GM19023 (cell line): Measurements from ENCODE around the gene BMX.

Source experiments
- ATAC-seq: cut with Tn5 transposase; IDR thresholded peaks from one replicate; pipeline ENCODE4 v1.9.1; 2021; ENCODE audit warnings: mild to moderate bottlenecking, moderate library complexity; ENCODE audit not compliant: unreplicated experiment

BMX gene

DNA sequence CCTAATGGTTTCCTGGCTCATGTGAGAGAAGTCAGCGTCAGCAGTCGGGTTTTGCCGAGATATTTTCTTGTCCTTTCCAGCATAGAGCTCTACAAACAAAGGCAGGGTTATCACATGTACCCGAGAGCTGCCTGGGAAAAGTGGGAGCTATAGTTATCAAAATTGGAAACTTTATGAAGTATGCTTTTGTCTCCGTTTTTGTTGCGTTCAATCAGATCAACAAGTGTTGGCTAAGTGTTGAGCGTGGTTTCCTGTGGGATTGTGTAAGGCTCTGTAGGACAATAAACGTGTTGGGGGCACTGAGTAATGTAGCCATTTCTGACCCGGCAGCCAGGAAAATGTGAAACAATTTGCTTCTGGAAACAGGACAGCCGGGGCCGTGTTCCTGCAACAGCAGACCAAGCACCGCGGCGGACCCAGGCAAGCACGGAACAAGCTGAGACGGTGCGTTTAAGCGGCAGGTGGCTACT, at the start of gene BMX:
TSS of gene BMX (plus strand) at position 311 of the 470 bp plus-strand sequence. CDS start 7,547 bp downstream, outside the sequence.
- no peak for ATAC-seq

DNA sequence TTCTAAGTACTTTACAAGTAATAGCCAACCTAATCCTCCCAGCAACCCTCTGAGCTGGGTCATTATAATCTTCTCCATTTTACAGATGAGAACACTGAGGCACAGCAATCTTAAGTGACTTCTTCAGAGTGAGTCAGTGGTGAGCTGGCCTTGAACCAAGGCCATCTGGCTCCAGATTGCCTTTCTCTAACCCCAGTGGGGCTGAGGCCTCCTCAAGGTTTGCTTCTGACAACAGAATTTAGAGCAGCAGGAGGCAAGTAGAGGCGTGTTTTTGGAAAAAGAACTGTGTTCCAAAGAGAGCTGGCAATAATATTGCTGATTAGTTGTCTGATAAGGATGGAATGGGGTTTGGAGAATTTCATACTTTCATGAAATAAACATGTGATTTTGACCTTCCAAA, 48.7 kb upstream of the BMX start:
- ATAC-seq, result no peak

DNA sequence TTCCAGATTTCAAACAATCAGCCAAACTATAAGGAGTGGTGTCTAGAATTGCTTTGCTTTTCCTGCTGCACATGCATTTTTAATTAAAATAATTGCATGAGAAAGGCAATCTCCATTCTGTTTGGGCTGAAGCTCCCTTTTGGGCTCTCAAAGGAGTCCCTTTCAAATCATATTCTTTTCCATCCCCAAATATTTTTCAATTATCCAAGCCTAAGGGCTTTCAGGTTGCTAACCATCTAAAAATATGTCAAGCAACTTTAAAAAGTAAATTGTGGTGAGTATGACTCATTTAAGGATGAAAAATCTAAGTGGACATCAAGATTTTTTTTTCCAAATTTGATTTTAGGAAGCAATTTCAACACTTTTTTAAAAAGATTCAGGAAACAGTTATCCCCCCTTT, 35.9 kb upstream of the BMX start:
- ATAC-seq, result no peak

DNA sequence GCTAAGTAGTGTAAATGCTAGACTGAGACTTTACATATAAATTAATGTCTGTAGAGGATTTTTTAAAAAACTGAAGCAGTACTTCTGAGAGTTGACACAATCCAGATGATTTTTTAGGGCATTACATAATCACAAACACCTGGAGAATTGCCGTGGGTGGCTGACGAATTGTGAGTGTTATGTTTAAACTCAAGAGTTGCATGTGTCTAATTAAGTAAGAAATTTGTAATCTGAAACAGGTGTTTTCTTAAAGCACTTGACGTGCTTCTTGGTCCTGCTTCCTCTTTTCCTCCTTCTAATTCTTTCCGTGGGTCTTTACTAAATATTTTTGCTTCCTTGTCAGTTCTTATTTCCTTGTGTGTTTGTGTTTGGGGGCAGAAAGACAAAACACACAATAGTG, 35.3 kb upstream of the BMX start:
- no peak for ATAC-seq

DNA sequence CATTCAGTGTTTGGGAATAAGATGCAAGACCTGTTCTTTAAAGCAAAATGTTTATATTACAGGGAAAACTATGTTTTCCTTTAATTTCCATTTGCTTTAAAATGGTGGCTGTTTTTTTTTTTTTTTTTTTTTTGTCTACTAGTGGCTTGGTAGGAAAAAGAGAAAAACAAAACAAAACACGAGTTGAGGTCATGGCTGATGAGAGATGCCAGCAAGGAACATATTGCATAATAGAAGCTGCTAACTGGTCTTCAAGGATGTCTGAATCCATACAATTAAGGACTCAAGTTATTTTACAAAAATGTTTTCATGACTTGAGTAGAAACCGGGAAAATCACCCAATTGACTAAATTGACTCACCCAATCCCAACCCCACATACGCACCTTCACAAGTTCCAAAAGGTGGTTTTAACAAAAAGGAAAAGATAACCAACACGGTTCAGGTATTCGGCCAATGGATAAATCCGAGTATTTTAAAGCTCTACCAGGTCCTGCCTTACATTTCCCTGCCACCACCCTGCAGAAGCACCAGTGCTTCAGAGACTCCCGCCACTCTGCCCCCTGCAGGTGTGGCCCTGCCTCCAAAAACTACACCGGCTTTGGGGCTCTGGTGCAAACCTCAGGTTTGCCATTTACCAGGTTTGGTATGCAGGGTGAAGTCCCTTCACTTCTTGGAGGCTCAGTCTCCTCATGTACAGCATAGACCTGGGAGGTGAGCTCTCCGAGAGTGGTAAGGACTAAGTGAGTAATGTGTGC, 34.5 kb upstream of the BMX start:
- ATAC-seq, result no peak

DNA sequence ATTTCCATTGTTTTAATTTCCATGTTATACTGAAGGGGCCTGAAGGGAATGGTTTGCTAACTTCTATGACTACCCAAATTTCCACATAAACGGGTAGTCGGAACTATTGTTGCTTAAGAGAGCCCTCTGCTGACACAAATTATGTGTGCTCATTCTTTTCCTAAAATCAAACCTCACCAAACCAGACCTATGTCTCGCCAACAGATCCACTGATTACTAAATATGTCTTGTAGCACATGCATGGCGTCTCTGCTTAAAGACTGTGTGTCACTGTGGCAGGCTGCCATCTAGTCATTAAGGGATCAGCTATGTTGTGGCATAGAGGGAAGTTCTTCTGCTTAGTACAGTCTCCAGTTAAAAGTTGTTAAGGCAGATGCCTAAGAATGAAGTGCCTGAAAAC, 32.6 kb upstream of the BMX start:
- ATAC-seq, result no peak

DNA sequence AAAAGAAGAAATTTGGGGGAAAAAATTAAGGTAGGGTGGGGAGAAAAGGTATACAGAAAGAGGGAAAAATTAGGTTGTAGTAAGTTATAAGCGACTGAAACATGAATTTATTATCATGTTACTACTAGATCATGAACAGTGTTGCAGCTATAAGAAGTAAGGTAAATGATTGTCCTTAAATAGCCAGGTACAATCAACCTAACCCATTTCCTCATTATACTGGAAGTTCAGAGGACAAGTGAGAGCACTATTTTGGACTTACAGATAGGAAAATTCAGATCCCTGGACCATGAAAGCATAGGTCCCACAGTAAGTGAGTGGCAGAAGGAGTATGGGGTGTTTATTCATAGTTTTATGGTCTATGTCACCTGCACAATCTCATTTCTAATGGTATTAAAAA, 31.0 kb upstream of the BMX start:
- no peak for ATAC-seq

DNA sequence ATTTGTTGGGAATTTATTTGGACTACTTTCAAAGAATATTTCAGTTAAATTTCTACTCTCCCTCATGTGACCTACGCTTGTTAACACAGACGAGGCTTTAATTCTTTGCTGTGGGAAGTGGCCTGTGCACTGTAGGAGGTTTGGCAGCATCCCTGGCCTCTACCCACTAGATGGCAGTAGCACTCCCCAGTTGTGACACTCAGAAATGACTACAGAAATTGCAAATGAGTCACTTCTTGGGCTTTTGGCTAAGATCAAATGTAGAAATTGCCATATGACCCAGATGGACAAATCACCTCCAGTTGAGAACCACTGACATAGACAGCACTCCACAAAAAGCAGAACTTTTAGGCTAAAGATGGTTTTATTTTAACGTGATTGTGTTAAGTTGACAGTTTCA, 29.6 kb upstream of the BMX start:
- peak; percentile 86 for ATAC-seq

DNA sequence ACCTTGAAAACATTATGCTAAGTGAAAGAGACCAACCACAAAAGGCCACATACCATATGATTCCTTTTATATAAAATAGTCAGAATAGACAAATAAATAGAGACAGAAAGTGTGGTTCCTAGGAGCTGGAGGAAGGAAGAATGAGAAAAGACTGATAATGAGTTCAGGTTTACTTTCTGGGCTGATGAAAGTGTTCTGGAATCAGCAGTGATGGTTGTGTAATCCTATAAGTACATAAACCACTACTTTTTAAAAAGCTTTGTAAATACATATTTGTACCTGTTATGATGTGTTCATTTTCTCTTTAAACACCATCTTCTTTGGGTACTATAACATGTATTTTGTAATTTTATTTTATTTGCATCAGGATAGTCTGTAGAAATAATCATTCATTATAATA, 28.1 kb upstream of the BMX start:
- no peak for ATAC-seq

DNA sequence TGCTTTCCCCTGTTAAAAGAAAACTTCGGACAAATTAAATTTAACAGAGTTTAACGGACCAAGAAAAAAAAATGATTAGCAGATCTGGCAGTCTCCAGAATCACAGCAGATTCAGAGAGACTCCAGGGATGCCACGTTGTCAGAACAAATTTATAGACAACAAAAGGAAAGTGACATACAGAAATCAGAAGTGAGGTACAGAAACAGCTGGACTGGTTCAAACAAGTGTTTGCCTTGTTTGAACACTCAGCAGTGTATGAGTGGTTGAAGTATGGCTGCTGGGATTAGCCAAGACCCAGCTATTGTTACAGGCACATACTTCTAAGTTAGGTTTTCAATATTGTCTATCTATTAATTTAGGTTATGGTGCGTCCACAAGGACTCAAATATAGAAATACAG, 26.6 kb upstream of the BMX start:
- ATAC-seq, result no peak

DNA sequence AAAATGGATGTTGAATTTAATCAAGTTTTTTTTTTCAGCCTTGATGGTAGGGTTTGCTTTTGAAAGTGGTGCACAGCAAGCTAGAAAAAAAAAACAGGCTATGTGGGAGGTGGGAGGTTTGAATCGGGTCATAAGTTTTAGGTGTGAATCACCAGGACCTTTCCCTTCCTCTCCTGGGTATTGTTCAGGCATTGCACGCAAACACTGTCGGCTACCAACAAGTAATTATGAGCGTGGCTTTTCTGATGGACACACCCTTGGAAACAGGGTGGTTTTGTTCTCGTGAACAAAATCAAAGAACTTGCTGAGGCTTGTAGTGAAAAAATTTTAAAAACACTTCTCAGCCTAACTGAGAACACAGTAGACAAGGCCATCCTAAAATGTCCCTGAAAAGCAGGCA, 25.6 kb upstream of the BMX start:
- no peak for ATAC-seq

DNA sequence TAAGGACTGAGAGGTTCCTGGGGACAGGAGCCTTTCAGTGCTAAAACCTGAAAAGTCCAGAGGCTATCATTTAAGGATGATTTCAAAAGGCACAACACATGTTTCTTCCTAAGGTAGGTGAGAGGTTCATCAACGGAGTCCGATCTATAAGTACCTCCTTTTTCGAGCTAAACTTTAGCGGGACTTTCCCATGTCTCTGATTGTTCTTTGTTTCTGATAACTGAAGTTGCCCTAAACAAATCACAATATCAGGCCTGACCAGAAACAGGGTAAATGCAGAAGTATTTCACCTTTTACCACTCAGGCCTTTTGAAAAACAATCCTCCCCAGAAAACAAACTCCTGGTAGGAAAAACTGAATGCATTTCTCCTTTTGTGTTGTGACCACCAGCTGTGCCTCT, 25.1 kb upstream of the BMX start:
- ATAC-seq, result no peak

DNA sequence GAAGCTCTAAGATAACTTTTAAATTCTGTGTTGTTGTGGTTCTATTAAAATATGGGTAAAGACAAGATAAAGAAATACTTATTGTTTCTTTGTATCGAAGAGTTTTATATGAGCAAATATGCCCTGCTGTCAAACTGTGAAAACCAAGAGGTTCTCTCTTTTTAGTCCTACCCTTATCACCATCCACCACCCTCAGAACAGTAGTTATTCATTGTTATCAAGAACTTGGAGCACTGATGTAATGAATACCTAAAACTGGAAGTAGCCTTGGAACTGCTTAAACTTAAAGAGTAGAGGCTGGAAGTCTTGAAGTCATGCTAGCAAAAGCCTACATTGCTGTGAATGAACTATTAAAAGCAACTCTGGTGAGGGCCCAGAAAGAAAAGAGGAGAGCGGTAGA, 16.7 kb upstream of the BMX start:
- no peak for ATAC-seq

DNA sequence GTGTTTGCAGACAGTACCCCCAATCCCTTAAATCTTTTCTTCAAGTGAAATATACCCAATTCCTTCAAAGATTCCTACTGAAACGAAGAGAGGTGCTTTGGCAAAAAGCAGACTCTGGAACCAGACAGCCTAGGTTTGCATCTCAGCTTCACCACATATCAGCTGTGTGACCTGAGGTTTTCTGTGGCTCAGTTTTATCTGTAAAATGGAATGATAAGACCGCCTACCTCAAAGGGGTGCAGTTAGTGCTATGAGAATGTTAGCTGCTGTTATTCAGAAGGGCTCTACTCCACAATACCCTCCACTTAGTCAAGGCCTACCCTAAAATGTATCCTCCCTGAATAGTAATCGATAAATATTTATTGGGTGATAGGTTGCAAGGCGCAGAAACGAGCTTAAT, 8.1 kb upstream of the BMX start:
- no peak for ATAC-seq

DNA sequence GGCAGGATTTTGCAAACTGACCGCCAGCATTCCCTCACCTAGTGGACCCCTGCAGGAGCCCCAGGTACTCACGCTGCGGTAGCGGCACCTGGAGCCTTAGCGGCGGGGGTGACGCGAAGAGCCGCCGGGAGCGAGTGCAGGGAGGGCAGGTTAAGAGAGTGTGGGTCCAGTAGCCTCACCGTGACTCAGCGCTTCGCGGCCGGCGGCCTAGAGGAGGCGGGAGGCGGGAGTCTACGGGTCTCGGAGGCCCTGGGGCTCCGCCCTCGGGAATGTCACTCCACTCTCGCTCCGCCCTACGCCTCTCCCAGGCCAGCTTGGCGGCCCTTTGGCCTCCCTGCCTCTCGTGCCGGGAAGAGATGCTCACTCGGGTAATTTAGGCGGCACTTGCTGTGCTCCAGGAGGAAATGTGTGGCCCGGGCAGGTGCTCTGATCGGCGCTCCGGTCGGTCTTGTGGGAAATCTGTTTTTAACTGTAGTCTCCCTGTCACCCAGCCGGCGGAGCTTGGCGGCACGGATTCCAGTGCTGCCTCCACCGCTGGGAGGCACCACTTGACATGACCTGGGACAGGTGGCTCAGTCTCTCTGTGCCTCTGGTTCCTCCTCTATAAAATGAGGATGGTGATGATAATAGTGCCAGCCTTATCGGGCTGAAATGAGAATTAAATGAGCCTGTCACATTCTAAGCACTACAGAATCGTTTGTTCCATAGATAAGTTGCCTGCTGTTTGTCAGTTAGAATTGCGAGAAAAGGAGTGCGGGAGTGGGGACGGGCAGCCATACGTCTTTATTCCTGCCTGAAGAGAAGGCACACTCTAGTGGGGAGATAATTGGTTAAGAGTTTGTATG, 7.3 kb upstream of the BMX start, which contains the start of gene PIR:
TSS of gene PIR (minus strand) at position 216 of the 845 bp plus-strand sequence. CDS start 2,076 bp downstream, outside the sequence.
- peak; percentile 95 for ATAC-seq

DNA sequence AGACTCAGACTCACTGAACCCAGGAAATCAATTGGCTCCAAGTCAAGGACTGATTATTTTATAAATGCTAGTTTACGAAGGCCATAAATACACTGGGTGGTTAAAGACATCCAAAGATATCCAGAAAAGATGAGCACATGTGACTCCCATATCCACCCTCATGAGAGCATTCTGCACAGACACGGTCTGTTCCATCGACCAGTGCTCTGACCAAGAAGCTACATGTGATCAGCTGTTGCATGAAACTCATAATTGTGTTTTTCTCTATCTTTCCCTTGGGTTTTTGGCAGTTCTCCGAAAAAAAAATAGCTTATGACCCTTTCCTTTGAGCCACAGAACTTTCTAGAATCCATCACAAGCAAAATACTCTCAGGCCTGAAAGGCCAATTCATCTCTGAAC, 4.8 kb upstream of the BMX start:
- no peak for ATAC-seq

DNA sequence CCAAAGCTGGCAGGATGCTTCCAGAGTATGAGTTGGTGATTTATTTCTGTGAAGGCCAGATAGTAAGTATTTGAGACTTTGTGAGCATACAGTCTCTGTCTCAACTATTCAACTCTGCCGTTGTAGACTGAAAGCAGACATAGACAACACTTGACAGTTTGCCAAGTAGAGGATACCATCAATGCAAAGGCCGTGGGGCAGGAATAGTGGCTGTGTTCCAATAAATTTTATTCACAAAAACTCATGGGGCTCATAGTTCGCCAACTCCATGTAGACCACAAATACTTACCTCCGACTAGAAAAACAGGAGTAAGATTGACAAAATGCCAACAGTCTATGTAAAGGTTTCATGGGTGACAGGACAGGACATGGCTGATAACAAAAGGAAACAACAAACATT, 3.8 kb upstream of the BMX start:
- ATAC-seq, result no peak

DNA sequence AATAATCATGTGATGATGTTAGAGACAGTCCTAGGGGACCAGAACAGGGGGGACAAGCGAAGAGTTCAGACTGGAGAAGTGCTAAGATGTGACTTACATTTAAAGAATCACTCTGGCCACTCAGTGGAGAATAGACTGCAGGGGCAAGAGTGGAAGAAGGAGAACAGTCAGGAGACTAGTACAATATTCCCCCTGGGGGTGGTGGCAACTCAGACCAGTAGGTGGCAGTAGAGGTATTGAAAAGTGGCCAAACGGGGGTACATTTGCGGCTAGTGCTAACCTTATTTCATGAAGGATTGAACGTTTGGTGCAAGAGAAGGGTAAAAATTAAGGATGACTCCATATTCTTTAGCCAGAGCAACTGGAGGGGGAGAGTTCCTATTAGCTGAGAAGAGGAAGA, 2.7 kb upstream of the BMX start:
- peak; percentile 36 for ATAC-seq

DNA sequence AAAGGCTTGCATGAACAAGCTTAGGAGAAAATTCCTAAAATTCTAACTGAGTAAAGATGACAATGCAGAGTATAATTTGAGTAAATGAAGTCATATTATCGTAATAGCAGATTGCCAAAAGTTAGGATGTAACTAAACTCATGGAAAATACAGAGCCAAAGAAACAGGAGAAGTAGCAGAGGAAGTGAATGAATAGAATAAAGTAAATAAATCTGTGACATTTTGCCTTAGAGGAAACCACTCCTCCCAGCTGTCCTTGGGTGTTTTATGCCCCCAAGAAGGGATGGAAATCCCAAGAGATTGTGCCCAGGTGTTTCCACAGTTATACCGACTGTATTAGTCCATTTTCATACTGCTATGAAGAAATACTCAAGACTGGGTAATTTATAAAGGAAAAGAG, 1.9 kb upstream of the BMX start:
- ATAC-seq, result no peak

DNA sequence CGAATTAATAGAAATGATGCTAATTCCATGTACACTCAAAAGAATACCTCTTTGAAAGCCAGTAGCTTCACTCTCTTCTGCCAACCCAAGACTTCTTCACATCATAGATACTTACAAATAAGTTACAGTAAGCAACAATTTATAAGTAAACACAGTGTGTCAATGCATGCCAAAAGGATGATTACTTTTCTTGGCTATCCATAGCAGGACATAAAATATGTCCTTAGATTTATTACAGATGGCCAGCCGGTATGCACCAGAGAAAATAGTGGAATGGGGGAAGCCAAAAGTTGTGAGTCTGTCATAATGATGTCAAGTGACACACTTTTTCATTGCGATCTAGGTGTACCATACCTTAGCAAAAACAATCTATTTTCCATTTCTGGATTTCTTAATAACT, 631 bp upstream of the BMX start:
- ATAC-seq, result no peak

DNA sequence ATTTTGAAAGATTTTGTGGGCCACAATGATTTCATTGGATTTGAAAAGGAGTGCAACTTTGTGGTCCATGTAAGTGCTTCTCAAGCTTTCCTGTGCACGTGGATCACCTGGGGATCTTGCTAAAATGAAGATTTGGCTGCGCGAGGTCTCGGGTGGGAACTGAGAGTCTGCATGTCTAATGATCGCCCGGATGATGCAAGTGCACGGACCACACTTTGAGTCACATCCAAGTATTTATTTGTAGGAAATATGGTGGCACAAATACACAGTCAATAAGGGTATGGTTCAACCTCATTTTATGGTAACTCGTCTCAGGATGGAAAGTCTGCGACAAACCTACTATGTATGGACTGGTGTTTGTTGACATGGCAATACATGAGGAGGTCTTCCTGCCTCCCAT, 899 bp downstream of the BMX start:
- no peak for ATAC-seq

DNA sequence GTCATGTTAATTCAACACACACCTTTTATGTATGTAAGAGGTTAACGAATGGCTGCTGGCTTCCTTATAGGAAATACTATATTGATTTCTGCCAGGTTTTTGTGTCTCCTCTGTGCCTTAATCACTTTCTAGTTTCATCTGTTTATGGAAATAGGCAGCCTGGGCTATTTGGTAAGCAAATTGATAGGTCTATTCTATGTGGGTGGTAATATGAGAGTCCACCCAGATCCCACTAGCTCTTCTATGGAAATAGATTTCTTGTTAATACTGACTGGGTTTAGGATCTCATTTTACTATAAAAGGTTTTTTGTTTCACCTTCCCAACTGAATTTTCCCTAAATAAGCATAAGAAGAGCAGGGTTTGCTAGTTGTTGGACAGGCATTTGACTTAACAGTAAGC, 4.1 kb downstream of the BMX start:
- ATAC-seq, result no peak
